SIG-M5 treated with dmso at 0.1 percent for 504 hours (cell line): ENCODE data around the gene MRRF.
"Not testable (repeated sequence)": the region's sequence is repeated elsewhere in the genome, so short reads cannot be mapped to it uniquely, and the experiment has no call there.

Experiments
- DNase-seq: peaks from one replicate; lab custom pipeline; 2025; ENCODE audit not compliant: unreplicated experiment; lab: John Stamatoyannopoulos, UW

MRRF gene

GRCh38 chr9:122274055-122274454 is 9.4 kb downstream of the MRRF start:
- DNase-seq = no peak

GRCh38 chr9:122276096-122276495 is 11.4 kb downstream of the MRRF start:
- DNase-seq = no peak

GRCh38 chr9:122277285-122277897 is 12.7 kb downstream of the MRRF start:
- no peak for DNase-seq

- DNase-seq = no peak
Observed at GRCh38 chr9:122281368-122281767, 16.7 kb downstream of the MRRF start.

GRCh38 chr9:122286764-122287163 is 22.1 kb downstream of the MRRF start:
- peak; percentile 10 for DNase-seq

GRCh38 chr9:122287214-122287720 is 22.6 kb downstream of the MRRF start:
- no peak for DNase-seq

GRCh38 chr9:122291458-122291857 is 26.8 kb downstream of the MRRF start:
- no peak for DNase-seq

GRCh38 chr9:122294531-122294930 is 29.8 kb downstream of the MRRF start:
- no peak for DNase-seq

GRCh38 chr9:122297512-122297911 is 32.8 kb downstream of the MRRF start:
- DNase-seq = peak; percentile 85

GRCh38 chr9:122302237-122303093 is 37.8 kb downstream of the MRRF start:
- no peak for DNase-seq

GRCh38 chr9:122307061-122307460 is 42.4 kb downstream of the MRRF start:
- no peak for DNase-seq

- DNase-seq = no peak
Observed at GRCh38 chr9:122307925-122308324, 43.2 kb downstream of the MRRF start.

GRCh38 chr9:122309861-122310260 is 45.2 kb downstream of the MRRF start:
- no peak for DNase-seq

GRCh38 chr9:122314165-122314564 is 49.5 kb downstream of the MRRF start:
- DNase-seq = no peak

GRCh38 chr9:122315534-122315933 is 50.9 kb downstream of the MRRF start:
- DNase-seq = no peak

- no peak for DNase-seq
Observed at GRCh38 chr9:122318284-122318683, 53.6 kb downstream of the MRRF start.

- DNase-seq = no peak
Observed at GRCh38 chr9:122320413-122320881, 55.8 kb downstream of the MRRF start.

GRCh38 chr9:122322553-122322952 is 57.9 kb downstream of the MRRF start:
- DNase-seq = no peak

GRCh38 chr9:122324665-122325064 is 60.0 kb downstream of the MRRF start:
- DNase-seq = not testable (repeated sequence)

GRCh38 chr9:122325124-122325523 is 60.4 kb downstream of the MRRF start:
- DNase-seq = no peak

GRCh38 chr9:122327175-122327574 is 62.5 kb downstream of the MRRF start:
- DNase-seq = no peak

- no peak for DNase-seq
Observed at GRCh38 chr9:122329597-122329996, 64.9 kb downstream of the MRRF start.
